Uterus (tissue), 4 donors: ENCODE results near the gene ATM. TPM values are rescaled to one million over a fixed set of nuclear protein-coding genes. Genes with fewer than 3 reads are reported as not detected.
"Not testable (repeated sequence)": the region's sequence is repeated elsewhere in the genome, so short reads cannot be mapped to it uniquely, and the experiment has no call there.

ENCODE experiments used
- DNase-seq, 2 donors: peaks; one replicate each; pipeline ENCODE4 v3.0.0-alpha.2; 2019 to 2020
- H3K27ac ChIP-seq, 2 donors: fragments of 200-600 bp; sonication (generic); 1 replicate in 1 of 2; 2 replicates in 1 of 2; pipeline ENCODE4 v1.5.1; 2016 to 2018
- H3K27me3 ChIP-seq, 2 donors: fragments of 200-600 bp; sonication (generic); one replicate each; pipeline ENCODE4 v1.5.1; 2018 to 2019; ENCODE audit warnings: control low read depth in 1 of 2
- H3K36me3 ChIP-seq, 2 donors: fragments of 200-600 bp; sonication (generic); one replicate each; pipeline ENCODE4 v1.5.1; 2019; ENCODE audit warnings: control low read depth in 1 of 2
- H3K4me1 ChIP-seq, 2 donors: fragments of 200-600 bp; sonication (generic); one replicate each; pipeline ENCODE4 v1.5.1; 2018 to 2019; ENCODE audit warnings: control low read depth in 1 of 2
- H3K4me3 ChIP-seq, 2 donors: fragments of 200-600 bp; sonication (generic); 1 replicate in 1 of 2; 2 replicates in 1 of 2; pipeline ENCODE4 v1.5.1; 2018 to 2019; ENCODE audit warnings: mild to moderate bottlenecking in 1 of 2
- H3K9me3 ChIP-seq, 2 donors: fragments of 200-600 bp; sonication (generic); one replicate each; pipeline ENCODE4 v1.5.1; 2019; ENCODE audit warnings: control low read depth in 1 of 2
- CTCF ChIP-seq, 4 experiments: fragments of 200-600 bp in 2 of 4; fragments of 450-650 bp in 2 of 4; sonication (generic) in 2 of 4; IDR thresholded peaks; one replicate each; pipeline ENCODE4 v1.5.1; 2016 to 2019; ENCODE audit warnings: antibody characterized with exemption in 4 of 4, mild to moderate bottlenecking in 2 of 4, moderate library complexity in 1 of 4
- POLR2A ChIP-seq, 2 donors: fragments of 450-650 bp; IDR thresholded peaks; one replicate each; pipeline ENCODE4 v1.6.1; 2016; ENCODE audit warnings: antibody characterized with exemption in 2 of 2, mild to moderate bottlenecking in 1 of 2, moderate library complexity in 1 of 2
- intact Hi-C: fragments of 100-400 bp; cut with DNase I; formaldehyde crosslinking; loops from one replicate; pipeline ENCODE4 v1.15.1; 2023; ENCODE audit warnings: low total_unique reads
- total RNA-seq, 4 donors: library from RNA; depleted of rRNA in 3 of 4; stranded (reverse); fragments of >200 nt in 3 of 4; gene quantifications; one replicate each; pipeline versions ENCODE4 v1.1.0 to v1.2.4, GENCODE V29; 2014 to 2023
- donor health status: DM: yes; HTN: yes; CAD: no.

ATM gene
- total RNA-seq, 4 donors from 2014 or later = 51.2 to 196 (median 132) TPM

- intact Hi-C loops = no loop called here
- no peak for DNase-seq
- Histone ChIP-seq H3K4me3 (no peak overlapping the region), H3K4me1 (no peaks in the 10 kb centered on the region), H3K27me3 (no peaks in the 10 kb centered on the region), H3K36me3 (peaks cover 0 to 3% of the 10 kb centered on the region in 2 donors), H3K27ac (no peak overlapping the region), H3K9me3 (no peaks in the 10 kb centered on the region)
- no peak for TF ChIP-seq CTCF (IDR thresholded peaks at IDR 0.05)
- TF ChIP-seq POLR2A (IDR thresholded peaks at IDR 0.05) = no peak
Measured at GRCh38 chr11:108242422-108242821, 19.6 kb downstream of the ATM start.

- no peaks in the 10 kb centered on the region for H3K9me3 ChIP-seq
- no peak overlapping the region for H3K27ac ChIP-seq
- no peaks in the 10 kb centered on the region for H3K36me3 ChIP-seq
- no peak for DNase-seq
- intact Hi-C loops = no loop called here
- no peak for TF ChIP-seq POLR2A (IDR thresholded peaks at IDR 0.05)
- TF ChIP-seq CTCF (IDR thresholded peaks at IDR 0.05) = no peak
- no peaks in the 10 kb centered on the region for H3K27me3 ChIP-seq
- H3K4me3 ChIP-seq = no peak overlapping the region
- H3K4me1 ChIP-seq = no peaks in the 10 kb centered on the region
Measured at GRCh38 chr11:108246308-108246707, 23.4 kb downstream of the ATM start.

- Histone ChIP-seq H3K4me3 (no peak overlapping the region), H3K36me3 (no peaks in the 10 kb centered on the region), H3K27ac (no peak overlapping the region), H3K9me3 (no peaks in the 10 kb centered on the region), H3K4me1 (no peaks in the 10 kb centered on the region), H3K27me3 (no peaks in the 10 kb centered on the region)
- TF ChIP-seq POLR2A (IDR thresholded peaks at IDR 0.05) = no peak
- TF ChIP-seq CTCF (IDR thresholded peaks at IDR 0.05) = no peak
- intact Hi-C loops = no loop called here
- no peak for DNase-seq
Measured at GRCh38 chr11:108246885-108247284, 24.0 kb downstream of the ATM start.

- Histone ChIP-seq H3K4me3 (no peak overlapping the region), H3K27me3 (no peaks in the 10 kb centered on the region), H3K9me3 (no peaks in the 10 kb centered on the region), H3K36me3 (no peaks in the 10 kb centered on the region), H3K27ac (no peak overlapping the region), H3K4me1 (no peaks in the 10 kb centered on the region)
- intact Hi-C loops = no loop called here
- no peak for TF ChIP-seq CTCF (IDR thresholded peaks at IDR 0.05)
- no peak for TF ChIP-seq POLR2A (IDR thresholded peaks at IDR 0.05)
- no peak for DNase-seq
Measured at GRCh38 chr11:108253176-108253575, 30.3 kb downstream of the ATM start.

GRCh38 chr11:108269583-108269982, 46.7 kb downstream of the ATM start:
- no peaks in the 10 kb centered on the region for H3K36me3 ChIP-seq
- H3K27ac ChIP-seq = no peak overlapping the region
- intact Hi-C loops = no loop called here
- TF ChIP-seq CTCF (IDR thresholded peaks at IDR 0.05) (no peak), POLR2A (IDR thresholded peaks at IDR 0.05) (no peak)
- H3K27me3 ChIP-seq = no peaks in the 10 kb centered on the region
- DNase-seq = no peak
- no peaks in the 10 kb centered on the region for H3K4me1 ChIP-seq
- H3K9me3 ChIP-seq = no peaks in the 10 kb centered on the region
- H3K4me3 ChIP-seq = no peak overlapping the region

GRCh38 chr11:108276985-108277616, 54.2 kb downstream of the ATM start:
- H3K27ac ChIP-seq, H3K4me1 ChIP-seq, H3K9me3 ChIP-seq, H3K4me3 ChIP-seq, DNase-seq, intact Hi-C loops, H3K27me3 ChIP-seq, H3K36me3 ChIP-seq: not testable (repeated sequence)
